SK-N-MC (cell line): ENCODE data around the gene ERCC6L.

Source experiments
- EZH2 ChIP-seq: fragments of 200-600 bp; sonication (generic); IDR thresholded peaks from one replicate; pipeline ENCODE4 v1.6.1; 2017; ENCODE audit warnings: antibody characterized with exemption
- FOXP2 ChIP-seq: optimal IDR thresholded peaks from 2 replicates; pipeline ENCODE3; 2011; ENCODE audit warnings: mild to moderate bottlenecking, moderate library complexity; ENCODE audit not compliant: insufficient read depth; ENCODE audit errors: extremely low read length, control extremely low read depth
- POLR2AphosphoS5 ChIP-seq: IDR thresholded peaks from 2 replicates; pipeline ENCODE4 v1.6.1; 2012; ENCODE audit warnings: mild to moderate bottlenecking, low read depth, low read length, borderline replicate concordance

DNA sequence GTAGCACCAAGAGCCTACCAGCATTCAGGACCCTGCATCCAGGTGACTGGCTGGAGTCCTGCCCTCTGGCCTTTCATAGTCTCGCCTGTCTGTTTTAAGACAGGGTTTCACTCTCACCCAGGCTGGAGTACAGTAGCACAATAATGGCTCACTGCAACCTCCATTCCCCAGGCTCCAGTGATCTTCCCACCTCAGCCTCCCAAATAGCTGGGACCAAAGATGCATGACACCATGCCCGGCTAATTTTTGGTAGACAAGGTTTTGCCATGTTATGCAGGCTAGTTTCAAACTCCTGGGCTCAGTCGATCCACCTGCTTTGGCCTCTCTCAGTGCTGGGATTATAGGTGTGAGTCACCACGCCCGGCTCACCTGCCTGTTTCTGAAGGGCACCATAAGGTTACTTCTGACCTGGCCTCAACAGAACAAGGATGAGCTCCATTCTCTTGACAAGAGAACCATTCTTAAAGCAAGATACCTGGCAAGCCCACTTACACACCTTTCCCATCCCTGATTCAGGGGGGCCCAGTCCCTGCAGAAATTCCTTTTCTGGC is 31.6 kb upstream of the ERCC6L start:
- TF ChIP-seq EZH2 (no peak), POLR2AphosphoS5 (peak; percentile 17; the same call in 1 of the 2 replicates), FOXP2 (no peak)
